ENCODE measurements around the gene AWAT1. TPM values are rescaled to one million over a fixed set of nuclear protein-coding genes. Genes with fewer than 3 reads are reported as not detected.
"Not testable (repeated sequence)": the region's sequence is repeated elsewhere in the genome, so short reads cannot be mapped to it uniquely, and the experiment has no call there.

AWAT1 gene
- total RNA-seq, 1 experiment from 2014 or later, result not detected

DNA sequence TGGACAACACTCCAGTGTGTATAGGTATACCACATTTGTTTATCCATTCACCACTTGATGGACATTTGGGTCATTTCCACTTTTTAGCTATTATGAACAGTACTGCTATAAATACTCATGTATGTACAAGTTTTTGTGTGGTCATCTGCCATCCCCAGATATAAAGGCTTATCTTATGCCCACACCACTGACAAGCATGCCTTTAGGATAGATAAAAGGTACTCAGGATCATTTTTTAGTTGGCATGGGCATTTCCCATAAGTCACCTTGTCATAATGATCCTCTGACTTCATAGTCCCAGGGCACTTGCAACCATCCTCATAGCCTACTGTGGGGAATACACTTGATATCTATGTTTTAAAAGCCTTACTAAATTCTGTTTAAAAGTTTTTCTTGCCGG, 6.3 kb downstream of the AWAT1 start:
- ChIA-PET POLR2A (no interaction called here), CTCF (no interaction called here)
- no TSS peak for BruUV-seq (replicated peaks)
- intact Hi-C loops (cut with micrococcal nuclease; ENCODE audit: unreplicated experiment), result no loop called here
- 0 out of 2 replicates have a peak, but pooled peaks cover 2% of the 10 kb centered on the region for H3K27me3 ChIP-seq (ENCODE audit: control insufficient read depth, insufficient read depth, low read length)
- H3K4me3 ChIP-seq (ENCODE audit: low read depth in 2 of 2, low read length in 2 of 2), result no peak overlapping the region
- in situ Hi-C loops (cut with HindIII; ENCODE audit: low pct_unique_long_range_greater_than_20kb, low sequenced_read_pairs), result no loop called here
- no peak for DNase-seq (ENCODE audit: low read depth, low spot score)
- TF ChIP-seq, protein P1, sequence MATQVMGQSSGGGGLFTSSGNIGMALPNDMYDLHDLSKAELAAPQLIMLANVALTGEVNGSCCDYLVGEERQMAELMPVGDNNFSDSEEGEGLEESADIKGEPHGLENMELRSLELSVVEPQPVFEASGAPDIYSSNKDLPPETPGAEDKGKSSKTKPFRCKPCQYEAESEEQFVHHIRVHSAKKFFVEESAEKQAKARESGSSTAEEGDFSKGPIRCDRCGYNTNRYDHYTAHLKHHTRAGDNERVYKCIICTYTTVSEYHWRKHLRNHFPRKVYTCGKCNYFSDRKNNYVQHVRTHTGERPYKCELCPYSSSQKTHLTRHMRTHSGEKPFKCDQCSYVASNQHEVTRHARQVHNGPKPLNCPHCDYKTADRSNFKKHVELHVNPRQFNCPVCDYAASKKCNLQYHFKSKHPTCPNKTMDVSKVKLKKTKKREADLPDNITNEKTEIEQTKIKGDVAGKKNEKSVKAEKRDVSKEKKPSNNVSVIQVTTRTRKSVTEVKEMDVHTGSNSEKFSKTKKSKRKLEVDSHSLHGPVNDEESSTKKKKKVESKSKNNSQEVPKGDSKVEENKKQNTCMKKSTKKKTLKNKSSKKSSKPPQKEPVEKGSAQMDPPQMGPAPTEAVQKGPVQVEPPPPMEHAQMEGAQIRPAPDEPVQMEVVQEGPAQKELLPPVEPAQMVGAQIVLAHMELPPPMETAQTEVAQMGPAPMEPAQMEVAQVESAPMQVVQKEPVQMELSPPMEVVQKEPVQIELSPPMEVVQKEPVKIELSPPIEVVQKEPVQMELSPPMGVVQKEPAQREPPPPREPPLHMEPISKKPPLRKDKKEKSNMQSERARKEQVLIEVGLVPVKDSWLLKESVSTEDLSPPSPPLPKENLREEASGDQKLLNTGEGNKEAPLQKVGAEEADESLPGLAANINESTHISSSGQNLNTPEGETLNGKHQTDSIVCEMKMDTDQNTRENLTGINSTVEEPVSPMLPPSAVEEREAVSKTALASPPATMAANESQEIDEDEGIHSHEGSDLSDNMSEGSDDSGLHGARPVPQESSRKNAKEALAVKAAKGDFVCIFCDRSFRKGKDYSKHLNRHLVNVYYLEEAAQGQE (IDR thresholded peaks at IDR 0.05; ENCODE audit: insufficient read depth in 1 of 2, low read depth in 2 of 2, low read length in 1 of 2), result no peak
- TF ChIP-seq TCF7L2 (IDR thresholded peaks at IDR 0.05; ENCODE audit: low read depth, low read length) (no peak), SIN3A (IDR thresholded peaks at IDR 0.05; ENCODE audit: borderline replicate concordance, insufficient read depth, low read depth, low read length) (no peak), POLR2AphosphoS5 (IDR thresholded peaks at IDR 0.05; ENCODE audit: low read depth, low read length) (no peak)
- TF ChIP-seq, protein P2, sequence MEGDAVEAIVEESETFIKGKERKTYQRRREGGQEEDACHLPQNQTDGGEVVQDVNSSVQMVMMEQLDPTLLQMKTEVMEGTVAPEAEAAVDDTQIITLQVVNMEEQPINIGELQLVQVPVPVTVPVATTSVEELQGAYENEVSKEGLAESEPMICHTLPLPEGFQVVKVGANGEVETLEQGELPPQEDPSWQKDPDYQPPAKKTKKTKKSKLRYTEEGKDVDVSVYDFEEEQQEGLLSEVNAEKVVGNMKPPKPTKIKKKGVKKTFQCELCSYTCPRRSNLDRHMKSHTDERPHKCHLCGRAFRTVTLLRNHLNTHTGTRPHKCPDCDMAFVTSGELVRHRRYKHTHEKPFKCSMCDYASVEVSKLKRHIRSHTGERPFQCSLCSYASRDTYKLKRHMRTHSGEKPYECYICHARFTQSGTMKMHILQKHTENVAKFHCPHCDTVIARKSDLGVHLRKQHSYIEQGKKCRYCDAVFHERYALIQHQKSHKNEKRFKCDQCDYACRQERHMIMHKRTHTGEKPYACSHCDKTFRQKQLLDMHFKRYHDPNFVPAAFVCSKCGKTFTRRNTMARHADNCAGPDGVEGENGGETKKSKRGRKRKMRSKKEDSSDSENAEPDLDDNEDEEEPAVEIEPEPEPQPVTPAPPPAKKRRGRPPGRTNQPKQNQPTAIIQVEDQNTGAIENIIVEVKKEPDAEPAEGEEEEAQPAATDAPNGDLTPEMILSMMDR (IDR thresholded peaks at IDR 0.05), result no peak
- H3K9me3 ChIP-seq (ENCODE audit: control insufficient read depth, insufficient read depth, low read depth, low read length), result no peaks in the 10 kb centered on the region
- H3K4me1 ChIP-seq (ENCODE audit: control insufficient read depth, insufficient read depth, low read length), result no peaks in the 10 kb centered on the region
- no peaks in the 10 kb centered on the region for H3K36me3 ChIP-seq (ENCODE audit: control insufficient read depth, insufficient read depth, low read length)
- no peak overlapping the region for H3K27ac ChIP-seq (ENCODE audit: low read length)
- ATAC-seq, result no peak

DNA sequence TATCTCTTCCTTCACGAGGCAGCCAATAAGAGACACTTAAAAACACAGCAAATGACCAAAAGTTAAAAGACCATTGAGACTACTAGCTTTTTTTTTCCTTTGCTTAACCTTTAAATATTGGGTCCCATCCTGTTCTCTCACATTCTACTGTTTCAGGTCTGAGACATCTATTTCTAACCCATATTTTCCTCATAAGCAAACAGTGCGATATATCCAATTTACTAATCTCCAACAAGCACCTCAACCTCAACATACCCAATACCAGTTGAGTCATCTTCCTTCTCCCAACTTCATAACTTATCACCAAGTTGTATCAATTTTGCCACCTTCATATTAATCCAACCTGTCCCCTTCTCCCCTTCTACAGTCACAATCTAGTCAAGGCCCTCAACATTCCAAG, 7.0 kb downstream of the AWAT1 start:
- no TSS peak for BruUV-seq (replicated peaks)
- Histone ChIP-seq H3K9me3 (ENCODE audit: control insufficient read depth, insufficient read depth, low read depth, low read length) (no peaks in the 10 kb centered on the region), H3K4me3 (ENCODE audit: low read depth in 2 of 2, low read length in 2 of 2) (no peak overlapping the region), H3K27me3 (ENCODE audit: control insufficient read depth, insufficient read depth, low read length) (0 out of 2 replicates have a peak, but pooled peaks cover 2% of the 10 kb centered on the region), H3K4me1 (ENCODE audit: control insufficient read depth, insufficient read depth, low read length) (no peaks in the 10 kb centered on the region), H3K36me3 (ENCODE audit: control insufficient read depth, insufficient read depth, low read length) (no peaks in the 10 kb centered on the region), H3K27ac (ENCODE audit: low read length) (no peak overlapping the region)
- DNase-seq (ENCODE audit: low read depth, low spot score) (no peak), ATAC-seq (no peak)
- intact Hi-C loops (cut with micrococcal nuclease; ENCODE audit: unreplicated experiment) (no loop called here), in situ Hi-C loops (cut with HindIII; ENCODE audit: low pct_unique_long_range_greater_than_20kb, low sequenced_read_pairs) (no loop called here)
- TF ChIP-seq TCF7L2 (IDR thresholded peaks at IDR 0.05; ENCODE audit: low read depth, low read length), result no peak
- no peak for TF ChIP-seq SIN3A (IDR thresholded peaks at IDR 0.05; ENCODE audit: borderline replicate concordance, insufficient read depth, low read depth, low read length)
- TF ChIP-seq, protein P1 (IDR thresholded peaks at IDR 0.05; ENCODE audit: insufficient read depth in 1 of 2, low read depth in 2 of 2, low read length in 1 of 2), result no peak
- TF ChIP-seq, protein P2 (IDR thresholded peaks at IDR 0.05), result no peak
- no peak for TF ChIP-seq POLR2AphosphoS5 (IDR thresholded peaks at IDR 0.05; ENCODE audit: low read depth, low read length)
- CTCF ChIA-PET, result no interaction called here
- POLR2A ChIA-PET, result no interaction called here

DNA sequence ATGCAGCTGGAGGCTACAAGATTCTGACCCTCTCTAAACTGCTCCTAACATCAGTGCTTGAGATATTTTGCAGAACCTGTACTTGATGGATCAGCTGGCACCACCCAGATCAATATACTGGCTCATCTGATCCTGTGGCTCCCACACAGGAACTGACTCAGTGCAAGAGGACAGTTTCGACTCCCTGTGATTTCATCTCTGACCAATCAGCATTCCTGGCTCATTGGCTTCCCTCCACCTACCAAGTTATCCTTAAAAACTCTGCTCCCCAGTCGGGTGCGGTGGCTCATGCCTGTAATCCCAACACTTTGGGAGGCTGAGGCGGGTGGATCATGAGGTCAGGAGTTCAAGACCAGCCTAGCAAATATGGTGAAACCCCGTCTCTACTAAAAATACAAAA, 9.1 kb downstream of the AWAT1 start:
- ATAC-seq; H3K4me1 ChIP-seq (ENCODE audit: control insufficient read depth, insufficient read depth, low read length); H3K27ac ChIP-seq (ENCODE audit: low read length); DNase-seq (ENCODE audit: low read depth, low spot score); BruUV-seq (replicated peaks); H3K9me3 ChIP-seq (ENCODE audit: control insufficient read depth, insufficient read depth, low read depth, low read length); H3K4me3 ChIP-seq (ENCODE audit: low read depth in 2 of 2, low read length in 2 of 2); POLR2A ChIA-PET; H3K36me3 ChIP-seq (ENCODE audit: control insufficient read depth, insufficient read depth, low read length); CTCF ChIA-PET; intact Hi-C loops (cut with micrococcal nuclease; ENCODE audit: unreplicated experiment); in situ Hi-C loops (cut with HindIII; ENCODE audit: low pct_unique_long_range_greater_than_20kb, low sequenced_read_pairs); H3K27me3 ChIP-seq (ENCODE audit: control insufficient read depth, insufficient read depth, low read length): not testable (repeated sequence)
